Measurements from ENCODE around the gene ASIC2. TPM values are rescaled to one million over a fixed set of nuclear protein-coding genes. Genes with fewer than 3 reads are reported as not detected.

The ASIC2 gene
- total RNA-seq, 1 donor from 2014 or later = 0.36 TPM

- Histone ChIP-seq H3K9me3 (ENCODE audit: insufficient read depth, low read depth, low read length) (no peaks in the 10 kb centered on the region), H3K36me3 (ENCODE audit: insufficient read depth, low read length) (no peaks in the 10 kb centered on the region), H3K4me3 (ENCODE audit: insufficient read depth, low read depth, low read length) (no peak overlapping the region), H2AFZ (ENCODE audit: low read depth, low read length) (no peak overlapping the region), H3K4me1 (ENCODE audit: insufficient read depth, low read length) (peaks cover 8% of the 10 kb centered on the region), H3K4me2 (ENCODE audit: low read length) (no peak overlapping the region), H3K79me2 (ENCODE audit: insufficient read depth, low read length) (no peaks in the 10 kb centered on the region), H4K20me1 (ENCODE audit: insufficient read depth, low read length) (no peaks in the 10 kb centered on the region), H3K27ac (ENCODE audit: low read depth, low read length) (no peak overlapping the region), H3K27me3 (ENCODE audit: insufficient read depth, low read length) (no peaks in the 10 kb centered on the region), H3K9ac (ENCODE audit: low read length) (no peak overlapping the region)
- Mint-ChIP-seq H3K4me3 (ENCODE audit: unreplicated experiment) (no peak overlapping the region), H3K4me1 (ENCODE audit: low read depth, unreplicated experiment) (peaks cover 18% of the 10 kb centered on the region), H3K9me3 (ENCODE audit: unreplicated experiment) (no peaks in the 10 kb centered on the region), H3K27me3 (ENCODE audit: low read depth, unreplicated experiment) (peaks cover 42% of the 10 kb centered on the region), H3K36me3 (ENCODE audit: low read depth, unreplicated experiment) (no peaks in the 10 kb centered on the region), H3K27ac (ENCODE audit: unreplicated experiment) (no peak overlapping the region)
- no peak for FAIRE-seq
- DNase-seq (ENCODE audit: low read depth) = no peak
- TF ChIP-seq EZH2 (IDR thresholded peaks at IDR 0.05; ENCODE audit: insufficient read depth, low read length) = no peak
- no peak for TF ChIP-seq CTCF (IDR thresholded peaks at IDR 0.05; ENCODE audit: insufficient read depth, low read depth, low read length)
Observed at GRCh38 chr17:33013596-33014375, 279.3 kb downstream of the ASIC2 start.

- no peak for TF ChIP-seq EZH2 (IDR thresholded peaks at IDR 0.05; ENCODE audit: insufficient read depth, low read length)
- TF ChIP-seq CTCF (IDR thresholded peaks at IDR 0.05; ENCODE audit: insufficient read depth, low read depth, low read length) = no peak
- Histone ChIP-seq H3K9ac (ENCODE audit: low read length) (no peak overlapping the region), H3K36me3 (ENCODE audit: insufficient read depth, low read length) (no peaks in the 10 kb centered on the region), H3K4me2 (ENCODE audit: low read length) (peak overlapping the region; percentile 34), H3K9me3 (ENCODE audit: insufficient read depth, low read depth, low read length) (no peaks in the 10 kb centered on the region), H3K4me1 (ENCODE audit: insufficient read depth, low read length) (peaks cover 8% of the 10 kb centered on the region), H3K79me2 (ENCODE audit: insufficient read depth, low read length) (no peaks in the 10 kb centered on the region), H3K27ac (ENCODE audit: low read depth, low read length) (peak overlapping the region; percentile 25), H2AFZ (ENCODE audit: low read depth, low read length) (peak overlapping the region; percentile 50), H3K4me3 (ENCODE audit: insufficient read depth, low read depth, low read length) (no peak overlapping the region), H3K27me3 (ENCODE audit: insufficient read depth, low read length) (peaks cover 4% of the 10 kb centered on the region), H4K20me1 (ENCODE audit: insufficient read depth, low read length) (no peaks in the 10 kb centered on the region)
- H3K9me3 Mint-ChIP-seq (ENCODE audit: unreplicated experiment) = no peaks in the 10 kb centered on the region
- H3K36me3 Mint-ChIP-seq (ENCODE audit: low read depth, unreplicated experiment) = no peaks in the 10 kb centered on the region
- peaks cover 38% of the 10 kb centered on the region for H3K27me3 Mint-ChIP-seq (ENCODE audit: low read depth, unreplicated experiment)
- FAIRE-seq (peak; percentile 79), DNase-seq (ENCODE audit: low read depth) (peak; percentile 93)
- no peak overlapping the region for H3K4me3 Mint-ChIP-seq (ENCODE audit: unreplicated experiment)
- peaks cover 18% of the 10 kb centered on the region for H3K4me1 Mint-ChIP-seq (ENCODE audit: low read depth, unreplicated experiment)
- peak overlapping the region; percentile 72 for H3K27ac Mint-ChIP-seq (ENCODE audit: unreplicated experiment)
Observed at GRCh38 chr17:33012522-33013033, 280.5 kb downstream of the ASIC2 start.

- no peak for DNase-seq (ENCODE audit: low read depth)
- H3K27ac Mint-ChIP-seq (ENCODE audit: unreplicated experiment) = no peak overlapping the region
- no peaks in the 10 kb centered on the region for H3K79me2 ChIP-seq (ENCODE audit: insufficient read depth, low read length)
- no peak overlapping the region for H3K27ac ChIP-seq (ENCODE audit: low read depth, low read length)
- H4K20me1 ChIP-seq (ENCODE audit: insufficient read depth, low read length) = no peaks in the 10 kb centered on the region
- no peak overlapping the region for H3K4me3 ChIP-seq (ENCODE audit: insufficient read depth, low read depth, low read length)
- peaks cover 4% of the 10 kb centered on the region for H3K27me3 ChIP-seq (ENCODE audit: insufficient read depth, low read length)
- H3K4me1 Mint-ChIP-seq (ENCODE audit: low read depth, unreplicated experiment) = peaks cover 18% of the 10 kb centered on the region
- FAIRE-seq = no peak
- no peak overlapping the region for H3K4me3 Mint-ChIP-seq (ENCODE audit: unreplicated experiment)
- H3K36me3 Mint-ChIP-seq (ENCODE audit: low read depth, unreplicated experiment) = no peaks in the 10 kb centered on the region
- TF ChIP-seq CTCF (IDR thresholded peaks at IDR 0.05; ENCODE audit: insufficient read depth, low read depth, low read length) = no peak
- no peak for TF ChIP-seq EZH2 (IDR thresholded peaks at IDR 0.05; ENCODE audit: insufficient read depth, low read length)
- no peaks in the 10 kb centered on the region for H3K9me3 ChIP-seq (ENCODE audit: insufficient read depth, low read depth, low read length)
- no peaks in the 10 kb centered on the region for H3K36me3 ChIP-seq (ENCODE audit: insufficient read depth, low read length)
- H2AFZ ChIP-seq (ENCODE audit: low read depth, low read length) = no peak overlapping the region
- no peak overlapping the region for H3K9ac ChIP-seq (ENCODE audit: low read length)
- H3K27me3 Mint-ChIP-seq (ENCODE audit: low read depth, unreplicated experiment) = peaks cover 19% of the 10 kb centered on the region
- H3K4me2 ChIP-seq (ENCODE audit: low read length) = no peak overlapping the region
- H3K9me3 Mint-ChIP-seq (ENCODE audit: unreplicated experiment) = no peaks in the 10 kb centered on the region
- peaks cover 8% of the 10 kb centered on the region for H3K4me1 ChIP-seq (ENCODE audit: insufficient read depth, low read length)
Observed at GRCh38 chr17:33009636-33010035, 283.5 kb downstream of the ASIC2 start.

All from astrocyte (in vitro differentiated cells and primary cell).